ENCODE data around the gene PTPRN2.
"Not testable (repeated sequence)": the region's sequence is repeated elsewhere in the genome, so short reads cannot be mapped to it uniquely, and the experiment has no call there.

Gene PTPRN2

GRCh38 chr7:157981778-157982177, 605.8 kb downstream of the PTPRN2 start:
- TF ChIP-seq CTCF (IDR thresholded peaks at IDR 0.05; ENCODE audit: control insufficient read depth, extremely low read depth, insufficient read depth) = no peak
- H3K4me3 ChIP-seq (ENCODE audit: low read depth, low read length) = no peak overlapping the region
- no peak for DNase-seq (ENCODE audit: low read depth)

- no peak overlapping the region for H3K4me3 ChIP-seq (ENCODE audit: low read depth, low read length)
- no peak for DNase-seq (ENCODE audit: low read depth)
- no peak for TF ChIP-seq CTCF (IDR thresholded peaks at IDR 0.05; ENCODE audit: control insufficient read depth, extremely low read depth, insufficient read depth)
Observed at GRCh38 chr7:157980774-157981173, 606.8 kb downstream of the PTPRN2 start.

DNA sequence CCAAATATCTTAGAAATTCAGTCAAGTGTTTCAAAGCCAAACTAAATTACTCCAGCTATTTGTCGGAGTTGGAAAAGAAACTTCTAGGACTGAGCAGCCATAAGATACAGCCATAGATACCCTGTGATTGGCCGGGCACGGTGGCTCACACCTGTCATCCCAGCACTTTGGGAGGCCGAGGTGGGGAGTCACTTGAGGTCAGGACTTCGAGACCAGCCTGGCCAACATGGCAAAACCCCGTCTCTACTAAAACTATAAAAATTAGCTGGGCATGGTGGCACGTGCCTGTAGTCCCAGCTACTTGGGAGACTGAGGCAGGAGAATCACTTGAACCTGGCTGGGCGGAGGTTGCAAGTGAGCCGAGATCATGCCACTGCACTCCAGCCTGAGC, 607.3 kb downstream of the PTPRN2 start:
- not testable (repeated sequence) for H3K4me3 ChIP-seq (ENCODE audit: low read depth, low read length)

GRCh38 chr7:157979636-157980340, 607.8 kb downstream of the PTPRN2 start:
- DNase-seq (ENCODE audit: low read depth) = no peak
- TF ChIP-seq CTCF (IDR thresholded peaks at IDR 0.05; ENCODE audit: control insufficient read depth, extremely low read depth, insufficient read depth) = no peak
- H3K4me3 ChIP-seq (ENCODE audit: low read depth, low read length) = no peak overlapping the region

More for the DNA sequence above, 607.3 kb downstream of the PTPRN2 start:
- not testable (repeated sequence) for DNase-seq (ENCODE audit: low read depth)

DNA sequence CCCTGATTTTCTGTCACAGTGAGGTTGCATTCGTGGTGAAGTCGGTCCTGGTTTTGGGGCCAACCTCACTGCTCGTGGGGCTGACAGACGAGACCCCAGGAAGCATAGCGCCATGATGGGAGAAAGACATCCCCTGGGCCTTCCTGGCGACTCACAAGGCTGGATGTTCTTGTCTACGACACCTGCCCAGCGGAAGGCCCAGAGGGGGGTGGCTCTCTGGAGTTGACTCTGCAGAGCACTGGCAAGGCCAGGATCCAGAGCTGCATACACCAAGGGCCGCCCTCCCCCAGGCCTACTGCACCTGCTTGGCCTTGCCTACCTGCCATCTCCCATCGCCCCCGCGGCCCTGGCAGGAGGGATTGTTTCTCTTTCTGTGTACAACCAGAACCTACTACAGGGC, 608.9 kb downstream of the PTPRN2 start:
- TF ChIP-seq CTCF (IDR thresholded peaks at IDR 0.05; ENCODE audit: control insufficient read depth, extremely low read depth, insufficient read depth) = no peak

DNA sequence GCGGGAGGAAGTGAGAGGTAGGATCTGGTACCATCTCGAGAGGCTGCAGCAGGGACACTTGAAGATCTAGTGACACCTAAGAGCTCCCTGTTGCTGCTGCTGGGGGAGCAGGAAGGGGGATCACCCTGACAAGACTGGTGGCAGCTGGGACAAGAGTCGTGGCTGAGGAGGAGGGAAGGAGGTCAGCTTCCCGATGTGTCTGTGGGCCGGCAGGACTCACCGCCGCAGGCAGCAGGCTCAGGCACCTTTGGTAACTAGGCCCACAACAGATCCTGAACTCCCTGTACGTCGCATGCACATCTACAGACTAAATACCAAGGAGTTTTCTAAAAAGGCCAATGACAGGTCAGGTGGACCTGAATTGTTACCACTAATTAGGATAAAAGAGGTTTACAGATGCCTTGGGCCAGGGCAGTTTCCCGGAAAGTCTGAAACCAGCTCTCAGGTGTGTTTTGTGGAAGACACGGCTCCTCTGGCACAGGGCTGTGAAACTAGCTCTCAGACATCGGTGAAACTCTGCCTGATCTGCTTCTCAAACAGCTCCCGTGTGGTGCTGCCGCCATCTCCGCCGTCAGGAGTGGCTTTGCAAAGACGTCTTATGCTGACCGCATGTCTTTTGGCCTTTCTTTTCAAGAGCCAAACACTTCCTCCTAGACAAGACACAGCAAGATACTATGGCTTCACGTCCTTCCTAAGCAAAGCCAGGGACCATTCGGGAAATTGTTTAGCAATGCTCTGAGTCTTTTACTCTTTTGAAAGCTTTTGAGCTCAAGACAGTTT, 609.7 kb downstream of the PTPRN2 start:
- TF ChIP-seq CTCF (IDR thresholded peaks at IDR 0.05; ENCODE audit: control insufficient read depth, extremely low read depth, insufficient read depth) = no peak
- DNase-seq (ENCODE audit: low read depth) = no peak
- H3K4me3 ChIP-seq (ENCODE audit: low read depth, low read length) = no peak overlapping the region

More for the DNA sequence above, 608.9 kb downstream of the PTPRN2 start:
- DNase-seq (ENCODE audit: low read depth) = no peak
- H3K4me3 ChIP-seq (ENCODE audit: low read depth, low read length) = no peak overlapping the region

DNA sequence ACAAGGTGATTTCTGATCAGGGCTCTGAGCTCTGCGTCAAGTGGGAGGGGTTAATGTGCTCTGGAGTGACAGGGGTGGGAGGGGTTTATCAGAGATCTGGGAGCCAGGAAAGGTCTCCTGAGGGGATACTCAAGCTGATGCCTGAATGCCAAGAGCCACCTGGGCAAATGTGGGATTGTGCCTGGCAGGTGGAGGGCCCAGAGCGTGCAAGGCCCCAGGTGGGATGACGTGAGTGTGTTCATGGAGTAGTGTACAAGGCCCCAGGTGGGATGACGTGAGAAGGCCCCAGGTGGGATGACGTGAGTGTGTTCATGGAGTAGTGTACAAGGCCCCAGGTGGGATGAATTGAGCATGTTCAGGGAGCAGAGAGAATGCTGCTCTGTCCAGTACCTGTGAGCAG, 610.3 kb downstream of the PTPRN2 start:
- no peak for TF ChIP-seq CTCF (IDR thresholded peaks at IDR 0.05; ENCODE audit: control insufficient read depth, extremely low read depth, insufficient read depth)
- H3K4me3 ChIP-seq (ENCODE audit: low read depth, low read length) = no peak overlapping the region
- DNase-seq (ENCODE audit: low read depth) = no peak

Data from LNCaP clone FGC (cell line).